ENCODE data around the gene TENM3.

Gene TENM3

GRCh38 chr4:182495031-182495430 lies 251.8 kb downstream of the TENM3 start:
- no peaks in the 10 kb centered on the region for H3K27me3 ChIP-seq
- TF ChIP-seq CTCF (IDR thresholded peaks at IDR 0.05; ENCODE audit: low read depth, low read length), result no peak
- no peak for DNase-seq
- H3K36me3 ChIP-seq, result no peaks in the 10 kb centered on the region
- peaks cover 5% of the 10 kb centered on the region for H3K4me1 ChIP-seq
- H3K9me3 ChIP-seq, result no peaks in the 10 kb centered on the region
- no peak overlapping the region for H3K4me3 ChIP-seq (ENCODE audit: low read depth, low read length)

- H3K36me3 ChIP-seq, result no peaks in the 10 kb centered on the region
- DNase-seq, result no peak
- H3K9me3 ChIP-seq, result no peaks in the 10 kb centered on the region
Measured at GRCh38 chr4:182495645-182496385, 252.6 kb downstream of the TENM3 start.

DNA sequence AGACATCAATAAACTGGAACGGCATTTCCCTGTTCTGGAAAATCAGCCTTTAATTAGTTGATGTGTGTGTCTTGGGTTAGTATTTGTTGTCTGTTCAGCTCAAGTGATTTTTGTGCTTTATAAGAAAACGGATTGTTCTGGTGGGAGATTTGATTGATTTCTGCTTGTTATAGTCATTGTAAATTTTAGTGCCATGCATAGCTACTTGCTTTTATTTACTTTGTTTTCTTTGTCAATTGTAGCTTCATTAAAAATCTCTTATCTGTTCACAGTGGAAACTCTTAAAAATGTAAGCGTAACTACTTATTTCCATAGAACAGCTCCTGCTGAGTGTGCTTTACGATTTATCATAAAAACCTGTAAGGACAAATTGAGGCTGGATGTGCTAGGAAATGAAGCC lies 253.2 kb downstream of the TENM3 start:
- no peak for TF ChIP-seq CTCF (IDR thresholded peaks at IDR 0.05; ENCODE audit: low read depth, low read length)
- Histone ChIP-seq H3K4me3 (ENCODE audit: low read depth, low read length) (no peak overlapping the region), H3K9me3 (no peaks in the 10 kb centered on the region), H3K4me1 (peaks cover 5% of the 10 kb centered on the region), H3K36me3 (no peaks in the 10 kb centered on the region), H3K27me3 (no peaks in the 10 kb centered on the region)
- DNase-seq, result no peak

More at GRCh38 chr4:182495645-182496385, 252.6 kb downstream of the TENM3 start:
- no peaks in the 10 kb centered on the region for H3K27me3 ChIP-seq
- H3K4me3 ChIP-seq (ENCODE audit: low read depth, low read length), result no peak overlapping the region
- TF ChIP-seq CTCF (IDR thresholded peaks at IDR 0.05; ENCODE audit: low read depth, low read length), result no peak
- H3K4me1 ChIP-seq, result peaks cover 5% of the 10 kb centered on the region

- H3K4me3 ChIP-seq (ENCODE audit: low read depth, low read length), result no peak overlapping the region
Measured at GRCh38 chr4:182502064-182502463, 258.9 kb downstream of the TENM3 start.

DNA sequence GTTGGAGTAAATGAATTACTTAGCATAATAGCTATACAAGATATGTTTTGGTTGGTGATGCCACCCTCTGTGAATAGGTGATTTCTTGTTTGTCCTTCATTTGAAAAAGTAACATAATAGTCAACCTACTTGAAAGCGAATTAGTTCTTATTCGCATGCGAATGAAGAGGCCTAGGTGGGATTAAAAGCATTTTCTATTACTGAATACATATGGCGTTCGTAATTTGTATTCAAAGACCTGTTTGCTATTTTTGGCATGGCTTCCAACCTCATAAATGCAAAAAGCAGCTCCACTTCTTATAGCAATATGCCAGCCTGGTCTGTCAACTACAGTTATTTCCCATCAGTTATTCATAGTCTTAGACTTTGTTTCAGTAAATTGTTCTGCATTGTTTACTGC lies 261.3 kb downstream of the TENM3 start:
- Histone ChIP-seq H3K4me3 (ENCODE audit: low read depth, low read length) (no peak overlapping the region), H3K9me3 (no peaks in the 10 kb centered on the region), H3K4me1 (no peaks in the 10 kb centered on the region), H3K27me3 (no peaks in the 10 kb centered on the region), H3K36me3 (no peaks in the 10 kb centered on the region)
- TF ChIP-seq CTCF (IDR thresholded peaks at IDR 0.05; ENCODE audit: low read depth, low read length), result no peak
- no peak for DNase-seq

More at GRCh38 chr4:182502064-182502463, 258.9 kb downstream of the TENM3 start:
- Histone ChIP-seq H3K36me3 (no peaks in the 10 kb centered on the region), H3K27me3 (no peaks in the 10 kb centered on the region), H3K4me1 (no peaks in the 10 kb centered on the region), H3K9me3 (no peaks in the 10 kb centered on the region)
- no peak for TF ChIP-seq CTCF (IDR thresholded peaks at IDR 0.05; ENCODE audit: low read depth, low read length)
- DNase-seq, result no peak

DNA sequence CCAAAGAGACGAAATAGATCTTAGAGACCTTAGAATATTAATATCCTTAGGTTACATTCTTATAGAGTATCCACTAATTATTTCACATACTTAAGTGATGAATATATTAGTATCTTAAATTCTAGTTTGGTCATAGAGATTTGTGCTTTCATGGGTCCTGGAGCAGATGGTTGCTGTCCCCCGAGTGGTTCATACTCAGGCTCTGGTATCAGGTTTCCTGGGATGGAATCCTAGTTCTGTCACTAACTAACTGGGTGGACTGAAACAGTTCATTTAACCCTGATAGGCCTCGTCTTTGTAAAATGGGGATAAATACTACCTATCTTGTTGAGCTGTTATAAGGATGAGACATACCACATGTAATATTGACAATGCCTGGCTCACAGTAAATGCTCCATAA lies 264.6 kb downstream of the TENM3 start:
- no peak for DNase-seq
- no peak for TF ChIP-seq CTCF (IDR thresholded peaks at IDR 0.05; ENCODE audit: low read depth, low read length)
- H3K27me3 ChIP-seq, result no peaks in the 10 kb centered on the region
- no peaks in the 10 kb centered on the region for H3K4me1 ChIP-seq
- no peak overlapping the region for H3K4me3 ChIP-seq (ENCODE audit: low read depth, low read length)
- no peaks in the 10 kb centered on the region for H3K9me3 ChIP-seq
- H3K36me3 ChIP-seq, result no peaks in the 10 kb centered on the region

Measured in BE2C (cell line).